ENCODE data around the gene ZBTB11.

- TF ChIP-seq CTCF (IDR thresholded peaks at IDR 0.05) (no peak), EZH2 (IDR thresholded peaks at IDR 0.05) (no peak)
Observed at GRCh38 chr3:101635345-101635744, 41.6 kb downstream of the ZBTB11 start.

All from neural progenitor cell (in vitro differentiated cells).